ENCODE results near the gene MCC. TPM values are rescaled to one million over a fixed set of nuclear protein-coding genes. Genes with fewer than 3 reads are reported as not detected.
A peak's percentile ranks its signal among the peaks of the same experiment; 100 is the strongest.

MCC gene
- total RNA-seq, 2 experiments from 2014 or later = 3.8 to 4.4 TPM

- peak overlapping the region; percentile 5 for H3K27ac Mint-ChIP-seq
- no peaks in the 10 kb centered on the region for H3K9me3 Mint-ChIP-seq
- peaks cover 14% of the 10 kb centered on the region for H3K4me1 Mint-ChIP-seq
- H3K27me3 Mint-ChIP-seq = no peaks in the 10 kb centered on the region
- DNase-seq = no peak
- POLR2A ChIA-PET = no interaction called here
- no peak overlapping the region for H3K4me3 Mint-ChIP-seq
- H3K36me3 Mint-ChIP-seq = no peaks in the 10 kb centered on the region
- no peak for ATAC-seq (ENCODE audit: low read depth)
Observed at GRCh38 chr5:113062869-113063508, 425.3 kb downstream of the MCC start.

DNA sequence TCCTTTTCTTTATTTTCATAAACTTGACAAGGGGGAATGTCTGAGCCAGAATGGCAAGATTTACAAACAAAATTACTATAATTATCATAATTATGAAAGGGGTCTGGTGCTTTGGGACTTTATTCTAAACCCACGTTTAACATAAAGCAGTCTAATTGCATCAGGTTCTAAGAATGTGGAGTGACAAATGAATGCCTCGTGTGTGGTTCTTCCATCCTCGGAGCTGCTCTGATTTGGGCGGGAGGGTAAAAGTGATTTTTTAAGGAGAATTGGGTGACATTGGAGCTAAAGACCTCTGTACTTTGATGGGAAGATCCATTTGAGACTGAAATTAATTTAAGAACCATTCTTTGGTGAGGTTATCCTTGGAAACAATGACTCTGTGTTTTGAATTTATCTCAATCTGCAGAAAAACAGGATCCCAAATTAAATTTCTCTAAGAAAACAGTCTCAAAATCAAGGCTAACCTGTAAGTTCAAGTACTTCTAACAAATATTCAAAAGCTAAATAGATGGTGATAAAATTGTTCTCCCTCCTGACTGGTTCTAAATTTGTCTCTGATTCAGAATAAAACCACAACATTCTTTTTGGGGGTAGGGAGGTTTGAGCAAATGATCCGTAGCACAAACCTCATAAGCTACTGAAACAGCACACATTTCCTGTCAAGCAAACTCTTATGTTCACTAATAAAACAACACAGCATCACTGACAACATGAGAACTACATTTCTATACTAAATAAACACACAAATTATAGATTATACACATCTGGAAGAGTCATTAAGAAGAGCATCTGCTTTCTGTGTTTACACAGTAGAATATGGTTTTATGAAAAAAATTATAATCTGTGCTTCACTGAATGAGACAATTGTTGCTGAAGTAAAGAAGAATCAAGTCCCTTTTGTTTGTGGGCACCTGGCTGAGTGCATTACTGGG, 426.1 kb downstream of the MCC start:
- DNase-seq = no peak
- no peaks in the 10 kb centered on the region for H3K9me3 Mint-ChIP-seq
- no peaks in the 10 kb centered on the region for H3K27me3 Mint-ChIP-seq
- ATAC-seq (ENCODE audit: low read depth) = peak; percentile 30
- POLR2A ChIA-PET = no interaction called here
- peak overlapping the region; percentile 37 for H3K4me3 Mint-ChIP-seq
- H3K27ac Mint-ChIP-seq = peak overlapping the region; percentile 26
- no peaks in the 10 kb centered on the region for H3K36me3 Mint-ChIP-seq
- peaks cover 14% of the 10 kb centered on the region for H3K4me1 Mint-ChIP-seq

DNA sequence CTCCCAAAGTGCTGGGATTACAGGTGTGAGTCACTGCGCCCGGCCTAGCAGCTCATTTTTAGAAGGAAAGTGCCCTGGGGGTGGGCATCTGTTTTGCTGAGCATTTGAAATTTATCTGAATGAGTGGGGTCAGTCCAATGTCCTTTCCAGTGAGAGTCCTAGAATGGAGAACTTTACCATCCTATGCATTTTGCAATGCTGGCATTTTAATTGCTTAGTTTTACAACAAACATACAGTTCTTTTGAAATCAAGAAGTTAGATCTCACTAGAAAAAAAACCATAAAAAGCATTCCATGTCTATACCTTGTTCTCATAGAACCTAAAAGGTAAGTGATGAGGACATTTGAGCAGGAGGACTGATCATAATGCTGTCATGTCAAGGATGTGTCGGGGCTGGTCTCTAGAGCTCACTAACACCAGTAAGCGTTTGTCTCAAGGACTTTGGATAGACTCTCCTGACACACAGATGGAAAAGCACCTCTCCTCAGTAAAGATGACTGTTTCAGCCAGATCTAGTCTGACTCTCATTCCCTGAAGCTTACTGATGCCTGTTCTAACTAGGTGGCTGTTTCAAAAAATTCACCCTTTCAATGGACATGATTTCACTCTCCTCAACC, 427.7 kb downstream of the MCC start:
- H3K9me3 Mint-ChIP-seq = no peaks in the 10 kb centered on the region
- H3K4me1 Mint-ChIP-seq = peaks cover 14% of the 10 kb centered on the region
- H3K27ac Mint-ChIP-seq = no peak overlapping the region
- H3K27me3 Mint-ChIP-seq = no peaks in the 10 kb centered on the region
- POLR2A ChIA-PET = no interaction called here
- ATAC-seq (ENCODE audit: low read depth) (no peak), DNase-seq (no peak)
- H3K36me3 Mint-ChIP-seq = no peaks in the 10 kb centered on the region
- no peak overlapping the region for H3K4me3 Mint-ChIP-seq

DNA sequence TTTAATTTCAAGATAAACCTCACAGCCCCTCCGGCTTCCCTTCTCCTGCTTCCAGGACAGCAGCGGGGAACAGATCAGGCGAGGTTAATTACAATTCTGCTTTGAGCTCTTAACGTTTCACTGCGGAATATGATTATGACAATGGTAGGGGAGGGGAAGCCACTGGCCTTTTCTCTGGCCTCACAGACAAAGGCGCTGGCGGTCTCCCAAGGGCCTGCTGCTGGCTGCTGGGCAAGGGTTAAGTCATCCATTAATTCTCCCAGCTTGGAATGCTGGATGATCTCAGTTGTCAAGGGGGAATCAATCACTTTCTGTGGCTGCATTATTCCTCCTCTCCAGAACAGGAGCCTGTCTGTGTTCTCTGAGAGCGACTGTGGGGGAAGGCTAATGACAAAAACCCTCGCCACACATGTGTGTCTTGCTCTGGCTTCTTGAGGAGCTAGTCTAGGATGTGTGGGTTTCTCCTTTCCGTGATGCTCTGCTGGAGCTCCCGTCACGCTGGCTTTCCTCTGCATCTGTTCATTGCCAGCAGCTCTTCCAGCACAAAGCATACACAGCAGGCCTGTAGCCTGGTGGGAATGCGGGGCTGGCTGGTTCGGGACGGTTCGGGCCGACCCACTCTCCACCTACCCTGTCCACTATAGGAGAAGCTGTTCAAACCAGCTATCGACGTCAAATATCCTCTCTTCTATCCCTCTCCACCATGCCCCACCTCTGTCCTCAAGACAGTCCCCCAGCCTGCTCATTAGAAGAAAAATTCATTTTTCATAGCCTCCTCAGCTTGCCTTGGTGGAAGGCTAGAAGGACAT, 428.8 kb downstream of the MCC start:
- no peak for ATAC-seq (ENCODE audit: low read depth)
- H3K27me3 Mint-ChIP-seq = no peaks in the 10 kb centered on the region
- no peak for DNase-seq
- H3K4me1 Mint-ChIP-seq = peaks cover 14% of the 10 kb centered on the region
- H3K4me3 Mint-ChIP-seq = no peak overlapping the region
- no peak overlapping the region for H3K27ac Mint-ChIP-seq
- POLR2A ChIA-PET = no interaction called here
- no peaks in the 10 kb centered on the region for H3K9me3 Mint-ChIP-seq
- no peaks in the 10 kb centered on the region for H3K36me3 Mint-ChIP-seq

- no peaks in the 10 kb centered on the region for H3K27me3 Mint-ChIP-seq
- H3K27ac Mint-ChIP-seq = no peak overlapping the region
- no peak overlapping the region for H3K4me3 Mint-ChIP-seq
- DNase-seq (no peak), ATAC-seq (ENCODE audit: low read depth) (no peak)
- H3K36me3 Mint-ChIP-seq = no peaks in the 10 kb centered on the region
- no peaks in the 10 kb centered on the region for H3K9me3 Mint-ChIP-seq
- H3K4me1 Mint-ChIP-seq = peaks cover 14% of the 10 kb centered on the region
- POLR2A ChIA-PET = no interaction called here
Observed at GRCh38 chr5:113058706-113059226, 429.5 kb downstream of the MCC start.

DNA sequence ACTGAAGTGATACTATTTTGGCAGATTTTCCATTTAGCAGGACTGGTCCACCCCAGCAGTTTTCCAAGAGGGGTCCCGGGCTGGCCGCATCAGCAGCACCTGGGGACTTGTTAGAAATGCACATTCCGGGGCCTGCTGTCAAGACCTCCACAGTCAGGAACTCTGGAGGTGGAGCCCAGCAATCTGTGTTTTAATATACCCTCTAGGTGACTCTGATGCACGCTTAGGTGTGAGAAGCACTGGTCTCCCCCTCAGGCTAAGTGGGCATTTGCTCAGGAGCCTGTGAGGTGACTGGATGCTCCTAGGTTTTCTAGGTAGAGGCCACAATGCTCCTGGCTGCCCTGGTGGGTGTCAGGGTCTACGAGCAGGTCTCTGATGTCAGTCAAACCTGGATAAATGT, 430.0 kb downstream of the MCC start:
- H3K27me3 Mint-ChIP-seq = no peaks in the 10 kb centered on the region
- no peaks in the 10 kb centered on the region for H3K9me3 Mint-ChIP-seq
- H3K36me3 Mint-ChIP-seq = no peaks in the 10 kb centered on the region
- H3K27ac Mint-ChIP-seq = no peak overlapping the region
- POLR2A ChIA-PET = no interaction called here
- H3K4me1 Mint-ChIP-seq = peaks cover 14% of the 10 kb centered on the region
- DNase-seq = no peak
- H3K4me3 Mint-ChIP-seq = no peak overlapping the region
- no peak for ATAC-seq (ENCODE audit: low read depth)

- Mint-ChIP-seq H3K4me3 (no peak overlapping the region), H3K4me1 (peaks cover 8% of the 10 kb centered on the region), H3K27me3 (no peaks in the 10 kb centered on the region), H3K27ac (no peak overlapping the region), H3K36me3 (no peaks in the 10 kb centered on the region), H3K9me3 (no peaks in the 10 kb centered on the region)
- DNase-seq = no peak
- no peak for ATAC-seq (ENCODE audit: low read depth)
- POLR2A ChIA-PET = no interaction called here
Observed at GRCh38 chr5:113057557-113057984, 430.7 kb downstream of the MCC start.

DNA sequence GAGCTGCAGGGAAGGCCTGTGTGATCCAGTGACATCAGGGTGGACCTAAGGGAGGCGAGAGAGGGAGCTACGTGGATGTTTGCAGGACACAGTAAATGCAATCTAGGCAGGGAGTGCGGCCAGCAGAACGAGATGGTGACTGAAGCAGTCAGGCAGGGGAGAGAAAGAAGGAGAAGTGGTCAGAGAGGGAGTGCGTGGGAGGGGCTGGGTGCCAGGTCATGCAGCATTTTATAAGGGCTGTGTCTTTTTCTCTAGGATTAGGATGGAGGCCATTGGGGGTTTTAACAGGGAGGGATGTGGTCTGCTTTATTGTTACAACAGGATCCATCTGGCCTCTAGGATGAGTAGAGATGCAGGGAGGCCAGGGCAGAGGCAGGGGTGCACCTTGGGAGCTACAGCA, 431.3 kb downstream of the MCC start:
- no peak for ATAC-seq (ENCODE audit: low read depth)
- POLR2A ChIA-PET = no interaction called here
- no peaks in the 10 kb centered on the region for H3K9me3 Mint-ChIP-seq
- no peaks in the 10 kb centered on the region for H3K36me3 Mint-ChIP-seq
- no peak overlapping the region for H3K4me3 Mint-ChIP-seq
- DNase-seq = no peak
- H3K27ac Mint-ChIP-seq = no peak overlapping the region
- H3K27me3 Mint-ChIP-seq = no peaks in the 10 kb centered on the region
- H3K4me1 Mint-ChIP-seq = peaks cover 2% of the 10 kb centered on the region

DNA sequence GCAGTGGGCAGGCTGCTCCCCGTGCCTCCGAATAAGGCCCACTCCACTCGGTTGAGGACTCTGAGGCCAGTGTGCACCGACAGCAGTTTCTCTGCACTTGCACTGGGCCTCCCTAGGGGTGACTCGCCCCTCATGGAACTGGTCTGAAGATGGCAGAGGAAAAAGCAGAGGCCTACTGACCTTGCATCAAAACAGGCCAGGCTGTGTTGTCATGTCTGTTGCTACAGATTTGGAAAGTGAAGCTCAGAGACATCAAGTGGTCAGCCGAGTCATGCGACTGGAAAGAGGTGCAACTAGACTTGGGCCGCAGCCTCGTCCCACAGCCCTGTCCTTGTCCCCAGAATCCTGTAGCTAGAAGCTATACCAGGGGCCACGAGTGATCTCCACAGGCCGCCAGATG, 433.4 kb downstream of the MCC start:
- Mint-ChIP-seq H3K27me3 (no peaks in the 10 kb centered on the region), H3K9me3 (no peaks in the 10 kb centered on the region), H3K36me3 (no peaks in the 10 kb centered on the region), H3K27ac (no peak overlapping the region), H3K4me1 (peaks cover 3% of the 10 kb centered on the region), H3K4me3 (no peak overlapping the region)
- no peak for DNase-seq
- POLR2A ChIA-PET = no interaction called here
- no peak for ATAC-seq (ENCODE audit: low read depth)

- H3K36me3 Mint-ChIP-seq = no peaks in the 10 kb centered on the region
- no peaks in the 10 kb centered on the region for H3K27me3 Mint-ChIP-seq
- H3K4me3 Mint-ChIP-seq = no peak overlapping the region
Observed at GRCh38 chr5:113053511-113053995, 434.7 kb downstream of the MCC start.

DNA sequence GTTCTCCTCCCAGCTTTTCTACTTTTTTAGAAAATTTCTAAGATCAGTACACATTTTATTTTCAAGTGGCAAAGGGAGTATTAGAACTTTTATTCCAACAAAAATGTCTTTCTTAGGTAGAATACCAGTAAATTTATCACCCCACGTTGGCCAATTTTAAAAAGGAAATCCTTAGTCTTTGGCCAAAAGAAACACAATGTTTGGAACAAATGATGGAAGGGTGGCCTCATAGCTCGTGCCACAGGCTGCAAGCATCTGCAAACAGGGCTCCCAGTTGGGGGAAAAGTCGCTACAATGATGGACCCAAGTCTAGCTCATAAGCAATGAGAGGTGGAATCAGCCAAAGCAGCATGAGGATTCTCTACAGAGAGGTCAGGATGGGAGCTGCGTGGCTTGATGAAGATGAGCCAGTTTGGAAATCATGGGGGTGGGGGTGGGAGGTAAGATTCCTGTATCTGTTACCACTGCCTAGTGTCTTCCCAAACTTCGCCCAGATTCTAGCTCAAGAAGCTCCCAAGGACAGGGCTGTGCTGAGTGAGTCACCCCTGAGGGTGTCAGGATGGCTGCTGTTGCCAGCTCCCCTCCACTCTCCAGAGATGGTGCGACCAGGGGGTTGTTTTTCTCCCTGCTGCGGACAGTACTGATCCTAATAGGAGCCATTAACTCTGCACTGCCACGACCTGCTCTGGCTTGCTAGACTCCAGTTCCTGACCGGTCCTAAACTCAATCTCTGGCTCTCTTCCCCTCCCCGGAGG, 436.0 kb downstream of the MCC start:
- Mint-ChIP-seq H3K36me3 (no peaks in the 10 kb centered on the region), H3K4me1 (peaks cover 3% of the 10 kb centered on the region), H3K9me3 (no peaks in the 10 kb centered on the region), H3K27ac (no peak overlapping the region), H3K27me3 (no peaks in the 10 kb centered on the region), H3K4me3 (no peak overlapping the region)
- no peak for DNase-seq
- POLR2A ChIA-PET = no interaction called here
- ATAC-seq (ENCODE audit: low read depth) = no peak

More at GRCh38 chr5:113053511-113053995, 434.7 kb downstream of the MCC start:
- DNase-seq (no peak), ATAC-seq (ENCODE audit: low read depth) (no peak)
- no peaks in the 10 kb centered on the region for H3K9me3 Mint-ChIP-seq
- H3K4me1 Mint-ChIP-seq = peaks cover 3% of the 10 kb centered on the region
- POLR2A ChIA-PET = no interaction called here
- H3K27ac Mint-ChIP-seq = no peak overlapping the region

GRCh38 chr5:113050721-113051382, 437.4 kb downstream of the MCC start:
- H3K4me1 Mint-ChIP-seq = peaks cover 3% of the 10 kb centered on the region
- POLR2A ChIA-PET = no interaction called here
- no peaks in the 10 kb centered on the region for H3K9me3 Mint-ChIP-seq
- H3K36me3 Mint-ChIP-seq = no peaks in the 10 kb centered on the region
- no peak overlapping the region for H3K27ac Mint-ChIP-seq
- no peaks in the 10 kb centered on the region for H3K27me3 Mint-ChIP-seq
- DNase-seq (no peak), ATAC-seq (ENCODE audit: low read depth) (no peak)
- H3K4me3 Mint-ChIP-seq = no peak overlapping the region

All from activated naive CD8-positive, alpha-beta T cell treated with anti-CD3 and anti-CD28 coated beads, Interleukin-2, amount 10 ng/mL, durations not matched to agents 7 days and 5 days (primary cell).